Measurements from ENCODE around the gene ETS1. TPM values are rescaled to one million over a fixed set of nuclear protein-coding genes. Genes with fewer than 3 reads are reported as not detected.

ETS1 gene
- total RNA-seq, 1 experiment from 2014 or later: 29.9 TPM

- Mint-ChIP-seq H3K4me3 (no peak overlapping the region), H3K27me3 (ENCODE audit: low read depth) (peaks cover 9% of the 10 kb centered on the region), H3K27ac (no peak overlapping the region), H3K4me1 (peaks cover 53 to 61% of the 10 kb centered on the region in 2 experiments), H3K9me3 (peaks cover 0 to 4% of the 10 kb centered on the region in 2 experiments; a peak in 2 of 5 replicates), H3K36me3 (ENCODE audit: insufficient read depth in 1 of 3, low read depth in 3 of 3) (peaks cover 0 to 5% (median 2%) of the 10 kb centered on the region in 3 experiments; a peak in 5 of 7 replicates)
- Histone ChIP-seq H3K9ac (ENCODE audit: extremely low read depth, insufficient read length, low read length) (no peak overlapping the region), H2BK120ac (ENCODE audit: low read depth, low read length, poor library complexity, severe bottlenecking) (no peak overlapping the region), H4K91ac (ENCODE audit: insufficient read length, low read depth, low read length) (no peak overlapping the region), H4K20me1 (ENCODE audit: control insufficient read depth, insufficient read depth, insufficient read length) (no peaks in the 10 kb centered on the region), H2BK12ac (ENCODE audit: insufficient read length, low read depth, low read length) (no peak overlapping the region), H3K23me2 (ENCODE audit: insufficient read length, low read depth, low read length, poor library complexity, severe bottlenecking) (no peaks in the 10 kb centered on the region), H3K14ac (ENCODE audit: insufficient read depth, low read length) (no peak overlapping the region), H2AFZ (ENCODE audit: low read length) (no peak overlapping the region), H3T11ph (ENCODE audit: low read length) (no peak overlapping the region), H4K8ac (replicated peaks; ENCODE audit: insufficient read length, low read depth, low read length) (no peak overlapping the region), H4K5ac (ENCODE audit: insufficient read length, low read depth, low read length) (no peak overlapping the region), H3K4me1 (ENCODE audit: insufficient read depth, low read length) (peaks cover 17% of the 10 kb centered on the region), H3K23ac (ENCODE audit: insufficient read length, low read depth, low read length) (no peak overlapping the region), H3K79me2 (ENCODE audit: insufficient read depth, low read length) (no peaks in the 10 kb centered on the region), H3K18ac (ENCODE audit: insufficient read length, low read depth, low read length) (no peak overlapping the region), H2AK5ac (ENCODE audit: insufficient read length, low read length) (no peak overlapping the region), H2BK5ac (ENCODE audit: insufficient read length, low read length) (no peak overlapping the region), H3K4me2 (ENCODE audit: insufficient read depth, insufficient read length, low read length) (no peak overlapping the region), H3K56ac (ENCODE audit: insufficient read length, low read depth, low read length) (no peak overlapping the region), H2BK15ac (ENCODE audit: low read depth, low read length) (no peak overlapping the region), H3K79me1 (ENCODE audit: insufficient read depth, low read depth, low read length, poor library complexity, severe bottlenecking) (no peaks in the 10 kb centered on the region), H3K9me3 (ENCODE audit: control insufficient read depth, low read depth, low read length) (no peaks in the 10 kb centered on the region), H3K27me3 (ENCODE audit: insufficient read depth, low read length) (no peaks in the 10 kb centered on the region), H2BK20ac (ENCODE audit: low read depth, low read length, poor library complexity, severe bottlenecking) (no peak overlapping the region), H3K4ac (ENCODE audit: low read depth, low read length) (no peak overlapping the region), H3K27ac (ENCODE audit: insufficient read length, low read depth, low read length) (no peak overlapping the region)
- no peak for DNase-seq
- WGBS (ENCODE audit: extremely low coverage, insufficient read length, low lambda C conversion rate): no CpG with 5 or more reads among the region's 1 CpG
- no peak for TF ChIP-seq CTCF (conservative IDR thresholded peaks at IDR 0.05)
These were observed 6.9 kb upstream of the ETS1 start for GRCh38 chr11:128594226-128594625.

Data from H9 (cell line).